GM12864 (cell line): ENCODE results near the gene IRF8.

Source experiments
- DNase-seq: peaks from one replicate; pipeline ENCODE4 v3.0.0-alpha.2; 2011; ENCODE audit warnings: low read depth
- H3K4me3 ChIP-seq: 2 replicates; pipeline ENCODE4 v1.5.1; 2011; ENCODE audit warnings: mild to moderate bottlenecking, low read depth, low read length, control low read depth
- CTCF ChIP-seq: IDR thresholded peaks from 2 replicates; pipeline ENCODE4 v1.5.1; 2011; ENCODE audit warnings: low read depth, mild to moderate bottlenecking, moderate library complexity, low read length, control low read depth, inconsistent platforms; ENCODE audit errors: missing control alignments

Gene IRF8

GRCh38 chr16:85908889-85909589 is 10.1 kb downstream of the IRF8 start:
- DNase-seq: no peak
- no peak for TF ChIP-seq CTCF
- peak overlapping the region; percentile 9; the same call in 1 of the 2 replicates for H3K4me3 ChIP-seq

GRCh38 chr16:85909932-85910853 is 11.2 kb downstream of the IRF8 start:
- no peak overlapping the region; the same call in 1 of the 2 replicates for H3K4me3 ChIP-seq
- no peak for DNase-seq
- TF ChIP-seq CTCF: no peak

- DNase-seq: no peak
- no peak for TF ChIP-seq CTCF
Observed at GRCh38 chr16:85910854-85911247, 11.9 kb downstream of the IRF8 start.

GRCh38 chr16:85911251-85911930 is 12.4 kb downstream of the IRF8 start:
- no peak for DNase-seq
- TF ChIP-seq CTCF: no peak
- no peak overlapping the region for H3K4me3 ChIP-seq

More at GRCh38 chr16:85910854-85911247, 11.9 kb downstream of the IRF8 start:
- H3K4me3 ChIP-seq: no peak overlapping the region

- H3K4me3 ChIP-seq: no peak overlapping the region
- no peak for TF ChIP-seq CTCF
- no peak for DNase-seq
Observed at GRCh38 chr16:85912211-85912974, 13.4 kb downstream of the IRF8 start.

- no peak for DNase-seq
- no peak for TF ChIP-seq CTCF
- no peak overlapping the region for H3K4me3 ChIP-seq
Observed at GRCh38 chr16:85913141-85913601, 14.2 kb downstream of the IRF8 start.
